ENCODE measurements around the gene SEMA6B. TPM values are rescaled to one million over a fixed set of nuclear protein-coding genes. Genes with fewer than 3 reads are reported as not detected.

The SEMA6B gene
- polyA plus RNA-seq, 1 experiment = 0.66 TPM

GRCh38 chr19:4571305-4571917 is 11.9 kb upstream of the SEMA6B start:
- Histone ChIP-seq H3K9me3 (ENCODE audit: control insufficient read depth, insufficient read depth, low read length) (no peaks in the 10 kb centered on the region), H3K27ac (ENCODE audit: low read depth, low read length) (no peak overlapping the region), H3K27me3 (ENCODE audit: control insufficient read depth, insufficient read depth, low read length) (no peaks in the 10 kb centered on the region), H3K4me3 (ENCODE audit: low read depth, low read length) (no peak overlapping the region)
- ChIA-PET CTCF (interaction anchor here (0.6 to 3.4 kb wide), 3 partner anchors 13 to 65 kb away, joined by 6 to 20 read pairs (median 10); no protein-coding TSS in a partner anchor), POLR2A (no interaction called here)
- no peak for DNase-seq (ENCODE audit: low read depth, low spot score)
- TF ChIP-seq CTCF (IDR thresholded peaks at IDR 0.05; ENCODE audit: low read depth, low read length) = no peak

GRCh38 chr19:4570916-4571304 is 11.4 kb upstream of the SEMA6B start:
- POLR2A ChIA-PET = no interaction called here
- no peaks in the 10 kb centered on the region for H3K27me3 ChIP-seq (ENCODE audit: control insufficient read depth, insufficient read depth, low read length)
- H3K9me3 ChIP-seq (ENCODE audit: control insufficient read depth, insufficient read depth, low read length) = no peaks in the 10 kb centered on the region
- no peak overlapping the region for H3K4me3 ChIP-seq (ENCODE audit: low read depth, low read length)
- DNase-seq (ENCODE audit: low read depth, low spot score) = no peak
- H3K27ac ChIP-seq (ENCODE audit: low read depth, low read length) = no peak overlapping the region
- no peak for TF ChIP-seq CTCF (IDR thresholded peaks at IDR 0.05; ENCODE audit: low read depth, low read length)
- CTCF ChIA-PET = interaction anchor here (0.6 to 3.4 kb wide), 3 partner anchors 12 to 65 kb away, joined by 6 to 20 read pairs (median 10); no protein-coding TSS in a partner anchor

GRCh38 chr19:4570402-4570801 is 10.9 kb upstream of the SEMA6B start:
- CTCF ChIA-PET = interaction anchor here (0.6 to 3.4 kb wide), 3 partner anchors 12 to 66 kb away, joined by 6 to 20 read pairs (median 10); no protein-coding TSS in a partner anchor
- Histone ChIP-seq H3K4me3 (ENCODE audit: low read depth, low read length) (no peak overlapping the region), H3K27ac (ENCODE audit: low read depth, low read length) (no peak overlapping the region), H3K27me3 (ENCODE audit: control insufficient read depth, insufficient read depth, low read length) (no peaks in the 10 kb centered on the region), H3K9me3 (ENCODE audit: control insufficient read depth, insufficient read depth, low read length) (no peaks in the 10 kb centered on the region)
- no peak for TF ChIP-seq CTCF (IDR thresholded peaks at IDR 0.05; ENCODE audit: low read depth, low read length)
- POLR2A ChIA-PET = interaction anchor here (1.0 kb wide), 1 partner anchor 12 kb away, joined by 3 read pairs; the partner anchor contains the start of gene SEMA6B
- no peak for DNase-seq (ENCODE audit: low read depth, low spot score)

- no peak for DNase-seq (ENCODE audit: low read depth, low spot score)
- ChIA-PET CTCF (interaction anchor here (0.8 to 6.6 kb wide), 3 partner anchors 26 to 68 kb away, joined by 3 to 56 read pairs (median 20); no protein-coding TSS in a partner anchor), POLR2A (no interaction called here)
Measured at GRCh38 chr19:4568886-4569285, 9.4 kb upstream of the SEMA6B start.

More at GRCh38 chr19:4568886-4569285, 9.4 kb upstream of the SEMA6B start:
- TF ChIP-seq CTCF (IDR thresholded peaks at IDR 0.05; ENCODE audit: low read depth, low read length) = no peak
- no peak overlapping the region for H3K4me3 ChIP-seq (ENCODE audit: low read depth, low read length)
- H3K27ac ChIP-seq (ENCODE audit: low read depth, low read length) = no peak overlapping the region
- no peaks in the 10 kb centered on the region for H3K9me3 ChIP-seq (ENCODE audit: control insufficient read depth, insufficient read depth, low read length)
- H3K27me3 ChIP-seq (ENCODE audit: control insufficient read depth, insufficient read depth, low read length) = no peaks in the 10 kb centered on the region

Measured in AG04450 (cell line).